HG02623 (cell line): Measurements from ENCODE around the gene DEGS2.
"Not testable (repeated sequence)": the region's sequence is repeated elsewhere in the genome, so short reads cannot be mapped to it uniquely, and the experiment has no call there.

Experiments
- ATAC-seq: cut with Tn5 transposase; IDR thresholded peaks from one replicate; pipeline ENCODE4 v1.9.1; 2021; ENCODE audit warnings: moderate library complexity; ENCODE audit not compliant: unreplicated experiment

Gene DEGS2

DNA sequence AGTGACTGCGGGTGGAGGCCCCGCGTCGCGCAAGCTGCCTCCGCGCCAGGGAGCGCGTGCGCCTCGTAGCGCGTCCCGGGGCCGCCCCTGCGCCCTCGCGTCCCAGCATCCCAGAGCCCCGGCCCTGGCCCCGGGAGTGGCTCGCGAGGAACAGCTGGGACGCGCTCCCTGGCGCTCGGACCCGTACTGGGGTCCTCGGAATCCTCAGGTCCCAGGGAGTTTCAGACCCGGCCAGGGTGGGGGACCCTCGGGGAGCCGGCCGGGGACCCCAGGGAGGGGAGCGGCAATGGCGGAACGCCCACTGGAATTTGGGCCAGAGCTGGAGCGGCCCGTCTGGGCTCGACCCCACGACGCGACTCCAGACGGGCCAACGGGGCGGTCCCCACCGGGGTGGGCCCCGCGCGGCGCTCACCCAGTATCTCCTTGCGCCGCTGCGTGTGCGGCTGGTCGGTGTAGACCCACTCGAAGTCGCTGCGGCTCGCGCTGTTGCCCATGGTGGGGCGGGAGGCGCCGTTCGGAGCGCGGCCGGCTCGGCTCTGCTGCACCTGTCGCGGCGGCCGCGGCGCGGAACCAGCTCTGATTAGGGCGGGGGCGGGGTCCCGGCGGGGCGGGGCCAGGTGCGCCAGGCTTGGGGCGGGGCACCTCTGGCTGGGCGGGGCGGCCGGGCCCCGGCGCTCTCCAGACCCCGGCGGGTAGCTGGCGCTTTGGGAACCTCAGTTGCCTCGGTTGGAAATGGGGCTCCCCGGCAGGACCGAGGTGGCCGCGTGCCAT is at the start of gene DEGS2:
Gene DEGS2, minus strand, starts transcription at position 552 of the 771 bp plus-strand sequence. Its CDS starts 58 bp downstream, at position 494.
- peak; percentile 42 for ATAC-seq

- not testable (repeated sequence) for ATAC-seq
These were observed 48.7 kb upstream of the DEGS2 start for GRCh38 chr14:100208136-100208535.

DNA sequence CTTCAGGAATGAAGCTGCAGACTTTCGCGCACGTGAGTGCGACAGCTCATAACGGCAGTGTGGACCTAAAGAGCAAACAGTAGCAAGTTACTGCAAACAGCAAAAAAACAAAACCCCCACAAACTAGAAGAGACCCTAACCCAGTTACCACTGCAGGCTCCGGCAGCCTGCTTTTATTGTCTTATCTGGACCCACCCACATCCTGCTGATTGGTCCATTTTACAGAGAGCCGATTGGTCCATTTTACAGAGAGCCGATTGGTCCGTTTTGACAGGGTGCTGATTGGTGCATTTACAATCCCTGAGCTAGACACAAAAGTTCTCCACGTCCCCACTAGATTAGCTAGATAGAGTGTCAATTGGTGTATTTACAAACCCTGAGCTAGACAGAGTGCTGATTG is 48.1 kb upstream of the DEGS2 start:
- ATAC-seq = not testable (repeated sequence)

DNA sequence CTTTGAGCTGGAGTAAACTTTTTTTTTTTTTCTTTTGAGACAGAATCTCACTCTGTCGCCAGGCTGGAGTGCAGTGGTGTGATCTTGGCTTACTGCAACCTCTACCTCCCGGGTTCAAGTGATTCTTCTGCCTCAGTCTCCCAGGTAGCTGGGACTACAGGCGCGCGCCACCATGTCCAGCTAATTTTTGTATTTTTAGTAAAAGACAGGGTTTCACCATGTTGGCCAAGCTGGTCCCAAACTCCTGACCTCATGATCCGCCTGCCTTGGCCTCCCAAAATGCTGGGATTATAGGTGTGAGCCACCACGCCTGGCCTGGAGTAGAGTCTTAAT is 45.4 kb upstream of the DEGS2 start:
- not testable (repeated sequence) for ATAC-seq

DNA sequence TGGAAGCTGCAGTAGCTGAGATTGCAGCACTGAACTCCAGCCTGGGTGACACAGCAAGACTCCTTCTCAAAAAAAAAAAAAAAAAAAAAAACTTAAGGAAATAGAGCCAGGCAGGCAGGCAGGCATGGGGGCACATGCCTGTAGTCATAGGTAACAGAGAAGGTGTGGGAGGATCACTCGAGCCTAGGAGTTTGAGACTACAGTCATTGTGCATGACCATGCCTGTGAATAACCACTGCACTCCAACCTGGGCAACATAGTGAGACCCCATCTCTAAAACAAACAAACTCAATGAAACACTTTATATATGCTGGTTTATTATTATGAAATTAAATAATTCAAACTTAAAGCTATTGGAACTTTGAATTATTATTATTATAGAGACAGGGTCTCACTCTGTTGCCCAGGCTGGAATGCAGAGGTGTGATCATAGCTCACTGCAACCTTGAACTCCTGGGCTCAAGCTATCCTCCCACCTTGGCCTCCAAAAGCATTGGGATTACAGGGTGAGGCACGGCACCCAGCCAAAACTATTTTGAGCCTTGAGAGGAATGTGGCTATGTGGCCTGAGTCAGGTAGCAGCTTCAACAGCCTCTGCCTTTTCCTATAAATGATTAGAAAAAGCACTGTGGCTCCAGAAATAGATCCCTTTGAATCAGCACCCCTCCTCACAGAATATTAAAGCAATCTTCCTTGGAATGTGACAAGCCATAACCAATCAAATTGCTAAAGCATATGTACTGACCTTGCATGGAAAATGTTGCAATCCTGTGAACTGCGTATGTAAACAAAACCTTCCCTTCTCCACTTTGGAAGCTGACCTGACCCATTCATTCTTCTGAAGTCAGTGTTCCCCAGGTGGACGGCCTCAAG is 44.8 kb upstream of the DEGS2 start:
- no peak for ATAC-seq

- no peak for ATAC-seq
These were observed 43.7 kb upstream of the DEGS2 start for GRCh38 chr14:100203146-100203545.

GRCh38 chr14:100202712-100203111 is 43.3 kb upstream of the DEGS2 start:
- ATAC-seq = no peak

DNA sequence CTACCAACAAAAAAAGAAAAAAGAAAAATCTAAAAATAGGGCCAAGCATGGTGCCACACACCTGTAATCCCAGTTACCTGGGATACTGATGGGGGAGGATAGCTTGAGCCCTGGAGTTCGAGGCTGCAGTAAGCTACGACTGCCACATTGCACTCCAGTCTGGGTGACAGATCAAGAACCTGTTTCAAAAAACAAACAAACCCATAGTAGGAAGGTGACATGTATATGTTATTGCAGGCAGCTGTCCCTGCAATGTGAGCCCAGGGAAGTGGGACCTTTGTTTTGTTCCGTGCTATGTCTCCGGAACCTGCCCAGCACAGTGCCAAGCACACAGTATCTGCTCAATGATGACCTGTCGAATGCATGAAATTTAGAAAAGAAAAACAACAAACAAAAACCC is 42.3 kb upstream of the DEGS2 start:
- ATAC-seq = no peak

DNA sequence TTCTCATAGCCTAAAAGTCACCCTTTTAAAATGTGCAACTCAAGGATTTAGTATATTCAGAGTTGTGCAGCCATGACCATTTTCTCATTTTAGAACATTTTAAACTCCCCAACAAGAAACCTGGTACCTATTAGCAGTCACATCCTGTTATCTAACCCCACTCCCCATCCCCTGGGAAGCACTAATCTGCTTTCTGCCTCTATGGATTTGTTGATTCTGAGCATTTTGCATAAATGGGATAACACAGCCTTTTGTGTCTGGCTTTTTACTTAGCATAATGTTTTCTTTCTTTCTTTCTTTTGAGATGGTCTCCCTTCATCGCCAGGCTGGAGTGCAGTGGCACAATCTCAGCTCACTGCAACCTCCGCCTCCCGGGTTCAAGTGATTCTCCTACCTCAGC is 40.9 kb upstream of the DEGS2 start:
- no peak for ATAC-seq

- ATAC-seq = no peak
These were observed 39.9 kb upstream of the DEGS2 start for GRCh38 chr14:100199240-100199860.

DNA sequence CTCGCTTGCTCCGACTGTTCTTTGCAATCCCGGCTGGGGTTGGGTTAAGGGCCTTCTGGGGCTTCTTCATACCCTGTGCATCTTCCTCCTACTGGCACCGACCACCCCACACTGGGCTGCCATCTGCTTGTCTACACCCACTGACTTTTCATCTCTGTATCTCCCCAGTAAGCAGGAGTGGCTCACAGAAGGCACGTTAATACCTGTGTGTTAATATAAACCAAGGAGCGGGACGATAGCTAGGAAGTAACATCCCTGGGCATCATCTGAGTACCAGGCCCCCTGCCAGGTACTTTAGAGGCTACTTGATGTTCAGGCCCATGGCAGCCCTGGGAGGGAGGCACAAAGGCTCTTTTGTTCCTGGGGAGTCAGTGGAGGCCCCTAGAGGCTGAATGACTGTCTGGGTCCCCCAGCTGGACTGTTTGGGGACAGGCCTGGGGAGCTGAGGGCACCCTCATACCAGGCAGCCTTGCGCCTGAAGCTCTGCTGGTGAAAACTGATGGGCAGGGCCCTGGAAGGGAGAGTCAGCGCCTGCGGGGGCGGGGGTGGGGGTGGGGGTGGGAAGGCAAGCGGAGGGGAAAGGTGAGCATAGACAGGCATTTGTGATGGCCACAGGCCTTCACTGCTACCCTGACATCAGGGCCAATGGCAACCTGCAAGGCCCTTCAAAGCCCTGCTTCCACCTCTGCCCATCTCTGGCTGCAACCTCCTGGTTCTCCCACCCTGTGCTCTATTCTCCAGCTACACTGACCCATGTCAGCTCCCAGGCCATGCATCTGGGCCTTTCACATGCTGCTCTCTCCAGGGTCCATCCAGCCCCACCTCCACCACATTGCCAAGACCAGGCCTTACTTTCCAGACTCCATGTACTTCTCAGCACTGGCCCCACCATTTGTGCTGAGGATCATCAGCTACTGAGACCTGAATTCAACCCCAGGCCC is 34.2 kb upstream of the DEGS2 start:
- ATAC-seq = no peak

- peak; percentile 98 for ATAC-seq
These were observed 33.4 kb upstream of the DEGS2 start for GRCh38 chr14:100192672-100193416.

GRCh38 chr14:100192250-100192671 is 32.8 kb upstream of the DEGS2 start:
- no peak for ATAC-seq

DNA sequence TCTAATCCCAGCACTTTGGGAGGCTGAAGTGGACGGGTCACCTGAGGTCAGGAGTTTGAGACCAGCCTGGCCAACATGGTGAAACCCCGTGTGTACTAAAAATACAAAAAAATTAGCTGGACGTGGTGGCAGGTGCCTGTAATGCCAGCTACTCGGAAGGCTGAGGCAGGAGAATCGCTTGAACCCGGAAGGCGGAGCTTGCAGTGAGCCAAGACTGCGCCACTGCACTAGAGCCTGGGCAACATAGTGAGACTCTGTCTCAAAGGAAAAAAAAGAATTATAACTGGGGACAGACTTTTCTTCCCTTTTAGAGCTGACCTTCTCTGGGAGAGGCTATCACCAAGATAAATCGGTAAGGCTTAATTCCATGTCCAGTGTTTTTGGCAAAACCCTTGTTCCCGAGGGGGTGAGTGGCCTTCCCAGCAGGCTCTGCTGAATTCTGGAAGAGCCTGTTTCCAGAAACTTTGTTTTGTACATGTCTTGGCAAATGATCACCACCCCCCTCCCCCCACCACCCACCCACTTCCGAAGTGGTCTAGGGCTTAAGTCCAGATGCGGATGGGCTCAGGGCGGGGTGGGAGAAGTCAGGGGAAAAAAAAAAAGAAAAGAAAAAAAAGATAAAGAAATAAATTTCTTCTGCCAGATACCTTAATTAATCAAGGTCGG is 32.3 kb upstream of the DEGS2 start:
- ATAC-seq = no peak

DNA sequence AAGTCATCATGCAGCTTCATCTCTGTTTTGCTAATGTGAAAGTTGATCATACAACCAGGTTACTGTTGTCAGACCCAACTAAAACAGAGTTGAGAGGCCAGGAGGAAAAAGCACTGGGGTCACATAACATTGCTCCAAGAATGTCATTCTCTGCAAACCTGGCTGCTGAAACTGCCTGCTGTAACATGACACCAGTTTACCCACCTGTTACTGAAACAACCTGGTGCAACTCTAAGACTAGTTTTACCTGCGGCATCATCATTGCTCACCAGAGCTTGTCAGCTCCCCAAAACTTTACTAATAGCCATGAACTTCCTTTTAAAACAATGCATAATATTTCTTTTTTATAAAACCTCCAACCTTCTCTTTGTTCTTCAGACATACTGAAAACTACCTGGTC is 30.7 kb upstream of the DEGS2 start:
- no peak for ATAC-seq

GRCh38 chr14:100188392-100189030 is 29.1 kb upstream of the DEGS2 start:
- no peak for ATAC-seq

GRCh38 chr14:100187247-100187833 is 27.9 kb upstream of the DEGS2 start:
- ATAC-seq = no peak

DNA sequence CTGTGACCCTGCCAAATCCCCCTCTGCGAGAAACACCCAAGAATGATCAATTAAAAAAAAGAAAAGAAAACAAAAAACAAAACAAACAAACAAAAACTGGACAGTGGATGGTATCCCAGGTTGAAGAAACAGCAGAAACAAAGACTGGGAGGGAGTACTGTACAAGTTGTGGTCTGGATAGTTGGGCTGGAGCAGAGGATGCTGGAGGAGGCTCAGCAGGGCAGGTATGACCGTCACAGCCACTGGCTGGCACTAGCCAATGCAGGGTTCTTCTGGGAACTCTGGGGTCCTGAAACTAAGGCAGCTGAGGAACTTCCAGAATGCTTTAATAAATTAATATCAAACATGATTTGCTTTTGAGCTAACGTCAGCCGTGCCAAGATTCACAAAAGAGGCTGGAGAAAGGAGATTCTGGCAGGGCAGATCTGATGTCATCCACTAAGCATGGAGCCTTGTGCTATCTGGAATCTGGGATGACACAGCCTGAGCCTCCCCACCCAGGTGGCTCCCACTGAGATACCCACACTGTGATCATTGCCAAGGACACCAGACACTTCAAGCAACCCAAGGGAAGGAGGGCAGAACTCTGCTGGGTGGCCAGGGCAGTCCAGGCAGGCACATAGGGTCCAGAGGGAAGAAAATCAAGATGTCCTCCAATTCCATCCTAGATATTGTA is 22.6 kb upstream of the DEGS2 start:
- not testable (repeated sequence) for ATAC-seq
